Fibroblast of skin of right quadriceps (primary cell): ENCODE measurements around the gene BMI1.
"Not testable (repeated sequence)": the region's sequence is repeated elsewhere in the genome, so short reads cannot be mapped to it uniquely, and the experiment has no call there.

Experiments used
- DNase-seq: peaks from one replicate; pipeline ENCODE4 v3.0.0-alpha.2; 2013

BMI1 gene

DNA sequence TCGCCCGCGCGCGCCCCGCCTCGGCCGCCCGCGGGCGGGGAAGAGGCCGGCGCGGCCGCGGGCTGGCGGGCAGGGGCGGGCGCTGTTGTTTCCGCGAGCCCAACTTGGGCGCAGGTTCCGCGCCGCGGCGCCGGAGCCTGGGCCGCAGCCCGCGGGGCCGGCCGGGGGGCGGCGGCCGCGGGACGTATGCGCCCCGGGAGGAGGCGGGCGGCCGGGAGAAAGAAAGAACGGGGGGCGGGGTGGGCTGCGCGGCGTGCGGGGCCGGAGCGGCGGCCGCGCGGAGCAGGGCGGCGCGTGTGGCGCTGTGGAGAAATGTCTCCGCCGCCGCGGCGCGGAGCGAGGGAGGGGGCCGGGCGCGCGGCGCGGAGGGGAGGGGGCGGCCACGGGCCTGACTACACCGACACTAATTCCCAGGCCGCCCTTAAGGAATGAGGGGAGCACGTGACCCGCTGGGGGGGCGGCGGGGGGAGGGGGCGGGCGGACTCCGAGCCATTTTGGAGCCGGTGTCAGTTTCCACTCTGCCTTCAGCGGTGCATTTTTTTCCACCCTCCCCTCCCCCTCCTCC, at the start of gene BMI1:
BMI1 (plus strand) TSS at position 509 of the 565 bp plus-strand sequence. CDS start 5,351 bp downstream, outside the sequence.
- DNase-seq: peak; percentile 83

- DNase-seq: no peak
Observed at GRCh38 chr10:22271786-22272185, 49.1 kb upstream of the BMI1 start.

DNA sequence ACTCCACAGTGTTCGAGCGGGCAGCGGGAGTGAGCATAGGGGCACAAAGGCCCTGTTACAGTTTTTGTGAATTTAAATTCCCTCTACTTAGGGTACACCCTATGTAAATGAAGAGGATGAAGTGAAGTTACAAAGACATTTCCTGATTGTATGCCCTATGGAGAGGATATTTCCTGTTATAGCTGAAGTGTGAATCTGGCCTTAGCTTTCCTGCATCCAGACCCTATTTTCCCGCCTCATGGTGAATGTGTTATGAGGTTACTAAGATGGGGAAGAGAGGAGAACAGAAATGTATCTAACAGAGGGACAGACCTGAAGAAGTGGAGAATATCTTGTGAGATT, 42.5 kb upstream of the BMI1 start:
- DNase-seq: no peak

GRCh38 chr10:22280078-22280477, 40.8 kb upstream of the BMI1 start:
- DNase-seq: no peak

- no peak for DNase-seq
Observed at GRCh38 chr10:22285130-22285529, 35.8 kb upstream of the BMI1 start.

DNA sequence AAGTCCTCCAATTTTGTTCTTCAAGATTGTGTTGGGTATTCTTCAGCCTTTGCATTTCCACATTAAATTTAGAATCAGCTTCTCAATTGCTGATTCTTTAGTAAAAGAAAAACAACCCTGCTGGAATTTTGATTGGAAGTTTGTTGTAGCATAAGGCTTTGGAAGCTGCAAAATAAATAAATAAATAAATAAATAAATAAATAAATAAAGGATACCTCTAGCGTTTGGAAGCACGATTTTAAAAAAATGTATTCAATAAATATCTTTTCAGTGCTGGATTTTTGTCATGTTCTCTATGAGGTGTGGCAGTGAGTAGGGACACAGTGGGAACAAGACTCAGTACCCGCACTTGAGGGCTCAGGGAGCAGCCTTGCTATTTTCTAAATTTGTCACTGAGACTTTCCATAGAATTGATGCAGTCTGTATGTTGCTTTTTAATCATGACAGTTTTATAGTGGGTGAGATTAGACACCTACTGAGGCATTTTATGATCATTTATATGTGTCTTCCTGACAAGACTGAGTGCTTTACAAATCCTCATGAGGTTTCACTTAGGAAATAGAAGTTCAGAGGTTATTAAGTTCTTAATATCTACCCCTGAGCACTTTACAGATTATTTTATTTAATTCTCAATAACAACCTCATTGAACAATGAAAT, 27.0 kb upstream of the BMI1 start:
- no peak for DNase-seq

DNA sequence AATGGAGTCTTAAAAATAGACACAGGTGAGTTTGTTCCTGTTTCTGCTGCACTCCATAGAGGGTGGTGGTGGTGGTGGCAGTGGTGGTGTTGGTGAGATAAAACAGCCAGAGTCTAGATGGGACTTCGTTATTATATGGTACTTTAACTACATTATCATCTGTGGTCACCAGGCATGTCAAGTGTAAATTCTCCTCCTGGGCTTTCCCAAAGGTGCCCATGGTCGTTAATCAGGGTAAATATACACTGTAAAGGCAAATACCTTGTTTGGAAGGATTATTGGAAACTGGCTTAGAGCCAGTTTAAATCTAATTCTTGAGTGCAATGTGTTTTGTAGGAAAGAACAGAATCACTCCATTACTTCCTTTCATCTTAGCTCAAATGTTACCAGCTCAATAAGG, 26.2 kb upstream of the BMI1 start:
- DNase-seq: no peak

GRCh38 chr10:22301193-22301592, 19.7 kb upstream of the BMI1 start:
- DNase-seq: no peak

- no peak for DNase-seq
Observed at GRCh38 chr10:22303461-22303860, 17.4 kb upstream of the BMI1 start.

GRCh38 chr10:22305721-22306120, 15.2 kb upstream of the BMI1 start:
- DNase-seq: peak; percentile 35

DNA sequence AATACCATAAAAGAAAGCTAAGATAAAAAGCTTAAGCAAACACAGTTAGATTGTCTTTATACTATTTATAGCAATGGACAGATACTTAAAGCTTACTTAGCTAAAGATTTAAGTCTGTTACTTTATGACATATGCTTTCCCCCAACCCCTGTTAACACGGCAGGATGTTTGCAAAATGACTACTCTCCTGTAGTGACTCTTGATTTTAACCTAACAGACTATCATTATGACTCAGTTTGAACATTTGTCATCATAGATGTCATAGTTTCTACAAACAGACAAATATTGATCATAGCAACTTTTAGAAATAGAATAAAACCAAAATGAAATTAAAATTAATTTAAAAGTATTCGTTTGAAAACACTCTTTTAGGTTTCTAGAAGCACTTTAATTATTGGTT, 12.5 kb upstream of the BMI1 start:
- peak; percentile 60 for DNase-seq

GRCh38 chr10:22309180-22310000, 11.5 kb upstream of the BMI1 start:
- DNase-seq: no peak

GRCh38 chr10:22310012-22310411, 10.9 kb upstream of the BMI1 start:
- DNase-seq: not testable (repeated sequence)

GRCh38 chr10:22310928-22311327, 10.0 kb upstream of the BMI1 start:
- DNase-seq: no peak

DNA sequence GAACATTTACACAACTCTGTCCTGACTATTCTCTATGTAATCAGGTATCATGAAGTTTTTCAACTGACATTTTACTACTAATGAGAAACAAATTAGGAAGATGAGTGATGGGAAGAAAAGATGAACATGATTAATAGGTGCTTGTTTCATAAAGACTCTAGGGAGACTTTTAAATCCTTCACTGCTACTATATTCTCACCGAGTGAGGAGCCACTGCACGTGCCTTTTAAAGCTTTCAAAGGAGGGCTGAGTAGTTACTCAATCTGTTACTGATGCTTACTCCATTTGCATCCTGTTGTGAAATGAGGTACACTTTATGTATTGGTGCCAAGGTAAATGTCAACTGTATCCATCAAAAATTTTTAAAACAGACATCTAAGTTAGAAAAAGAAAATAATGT, 6.0 kb upstream of the BMI1 start:
- DNase-seq: no peak

- no peak for DNase-seq
Observed at GRCh38 chr10:22315455-22316285, 5.2 kb upstream of the BMI1 start.

DNA sequence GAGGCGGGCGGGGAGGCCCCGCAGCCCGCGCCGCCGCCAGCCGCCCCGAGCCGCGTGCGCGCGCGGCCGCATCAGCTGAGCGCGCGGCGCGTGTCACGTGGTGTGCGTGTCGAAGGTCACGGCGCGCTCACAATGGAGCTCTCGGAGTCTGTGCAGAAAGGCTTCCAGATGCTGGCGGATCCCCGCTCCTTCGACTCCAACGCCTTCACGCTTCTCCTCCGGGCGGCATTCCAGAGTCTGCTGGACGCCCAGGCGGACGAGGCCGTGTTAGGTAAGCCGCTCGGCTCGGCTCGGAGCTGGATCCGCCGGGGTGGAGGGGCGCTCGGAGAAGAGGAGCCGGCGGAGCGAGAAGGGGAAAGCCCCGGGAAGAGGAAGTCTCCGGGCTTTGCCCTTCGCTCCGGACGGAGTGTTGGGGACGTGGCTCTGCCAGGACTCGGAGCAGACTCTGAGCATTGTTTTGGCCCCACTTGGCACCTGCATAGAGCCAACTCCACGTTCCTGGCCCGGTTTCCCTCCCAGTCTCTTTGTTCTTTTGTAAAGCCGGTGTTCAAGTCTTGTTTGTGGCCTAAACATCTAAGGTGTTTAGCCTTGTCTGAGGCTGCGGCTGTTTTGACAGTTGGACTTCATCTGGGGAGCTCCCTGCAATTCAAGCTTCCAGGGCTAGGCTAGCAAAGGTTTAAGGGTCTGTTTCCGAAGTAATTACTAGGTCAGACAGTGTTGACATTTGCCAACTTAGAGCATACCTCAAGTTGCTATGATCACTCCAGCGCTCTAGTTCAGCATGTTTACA, 4.4 kb upstream of the BMI1 start, which contains the start of gene COMMD3:
COMMD3 (plus strand) TSS at position 103 of the 790 bp plus-strand sequence; CDS start at position 133, 30 bp downstream.
- DNase-seq: peak; percentile 87

- DNase-seq: no peak
Observed at GRCh38 chr10:22317076-22317370, 3.9 kb upstream of the BMI1 start.

DNA sequence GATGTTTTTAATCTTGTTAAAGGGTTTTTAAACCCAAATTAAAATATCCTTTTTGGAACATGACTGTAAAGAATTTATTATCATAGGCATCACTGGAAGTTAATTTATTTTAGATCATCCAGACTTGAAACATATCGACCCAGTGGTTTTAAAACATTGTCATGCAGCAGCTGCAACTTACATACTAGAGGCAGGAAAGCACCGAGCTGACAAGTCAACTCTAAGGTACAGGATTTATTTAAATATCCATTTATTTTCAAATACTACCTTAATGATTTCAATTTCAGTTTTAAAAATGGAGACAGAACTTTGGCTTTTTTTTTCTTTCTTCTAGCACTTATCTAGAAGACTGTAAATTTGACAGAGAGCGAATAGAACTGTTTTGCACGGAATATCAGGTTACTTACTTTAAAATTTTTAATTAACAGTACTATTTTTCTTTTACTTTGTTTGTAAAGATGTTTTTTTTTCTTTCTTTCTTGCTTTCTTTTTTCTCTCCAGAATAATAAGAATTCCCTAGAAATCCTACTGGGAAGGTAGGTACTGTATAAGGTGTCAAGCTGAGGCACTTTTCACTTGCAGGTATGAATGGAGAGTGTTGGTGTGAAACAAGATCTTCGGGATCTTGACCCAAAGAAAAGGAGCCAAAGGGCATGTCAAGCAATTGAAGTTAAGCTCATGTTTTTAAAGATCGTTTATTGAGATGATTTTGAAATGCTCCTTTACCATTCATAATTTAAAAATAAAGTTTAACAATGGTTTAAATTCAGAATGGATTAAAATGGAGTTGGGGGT, 2.9 kb upstream of the BMI1 start:
- no peak for DNase-seq

DNA sequence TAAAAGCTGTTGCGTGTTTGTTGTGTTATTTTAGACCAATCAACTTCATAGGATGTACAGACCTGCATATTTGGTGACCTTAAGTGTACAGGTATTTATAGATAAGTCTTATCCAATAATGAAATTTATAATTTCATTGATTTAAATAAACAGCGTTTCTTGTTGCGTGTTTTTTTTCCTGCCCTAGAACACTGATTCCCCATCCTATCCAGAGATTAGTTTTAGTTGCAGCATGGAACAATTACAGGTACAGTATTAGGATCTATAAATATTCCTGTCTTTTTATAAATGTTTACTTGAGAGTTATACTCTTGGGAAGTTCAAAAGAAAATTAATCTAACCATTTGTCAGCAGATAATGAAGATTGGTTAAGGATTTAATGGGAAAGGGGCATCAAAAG, 2.1 kb upstream of the BMI1 start:
- DNase-seq: no peak

DNA sequence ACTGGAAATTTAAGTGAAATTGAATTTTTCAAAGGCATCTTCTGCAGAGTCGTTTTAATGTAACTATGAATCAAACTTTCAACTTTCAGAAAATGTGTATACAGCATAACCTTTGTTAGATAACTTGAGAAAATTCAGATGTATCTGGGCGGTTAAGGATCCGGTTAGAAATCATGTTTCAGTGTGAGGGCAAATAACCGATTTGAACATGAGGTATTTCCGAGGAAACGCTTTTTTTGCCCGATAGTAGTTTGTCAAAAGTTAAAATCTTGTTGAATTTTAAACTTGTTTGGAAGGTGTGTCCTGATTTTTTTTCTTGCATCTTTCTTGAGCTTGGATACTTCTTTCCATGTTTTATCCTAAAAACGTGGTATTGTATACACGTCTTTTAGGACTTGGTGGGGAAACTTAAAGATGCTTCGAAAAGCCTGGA, 1.3 kb upstream of the BMI1 start:
- DNase-seq: no peak
